Kidney epithelial cell (primary cell): ENCODE results near the gene METRNL. TPM values are rescaled to one million over a fixed set of nuclear protein-coding genes. Genes with fewer than 3 reads are reported as not detected.

ENCODE experiments used
- DNase-seq: peaks from one replicate; pipeline ENCODE4 v3.0.0-alpha.2; 2010; ENCODE audit warnings: low read depth
- H3K27me3 ChIP-seq: 2 replicates; pipeline ENCODE4 v1.6.0; 2011; ENCODE audit warnings: low read length; ENCODE audit not compliant: control insufficient read depth, insufficient read depth
- H3K36me3 ChIP-seq: 2 replicates; pipeline ENCODE4 v1.5.1; 2011; ENCODE audit warnings: low read length; ENCODE audit not compliant: control insufficient read depth, insufficient read depth
- H3K4me3 ChIP-seq: 2 replicates; pipeline ENCODE4 v1.5.1; 2011; ENCODE audit warnings: low read depth, mild to moderate bottlenecking, control low read depth, low read length
- CTCF ChIP-seq: IDR thresholded peaks from 2 replicates; pipeline ENCODE4 v1.5.1; 2011; ENCODE audit warnings: mild to moderate bottlenecking, moderate library complexity, low read length, control low read depth, inconsistent platforms; ENCODE audit not compliant: insufficient read depth, poor library complexity, severe bottlenecking
- total RNA-seq: library from RNA; depleted of rRNA; stranded (reverse); fragments of >200 nt; gene quantifications from 2 replicates; pipeline ENCODE4 v1.2.3, GENCODE V29; 2015

METRNL gene
- total RNA-seq, 1 donor from 2014 or later = 91.5 TPM

- H3K36me3 ChIP-seq = peaks cover 1% of the 10 kb centered on the region
- TF ChIP-seq CTCF = no peak
Measured at GRCh38 chr17:83098241-83099085, 19.1 kb downstream of the METRNL start.

GRCh38 chr17:83099086-83099555 lies 19.7 kb downstream of the METRNL start:
- no peak overlapping the region for H3K4me3 ChIP-seq
- H3K27me3 ChIP-seq = peaks cover 20% of the 10 kb centered on the region
- no peak for TF ChIP-seq CTCF
- H3K36me3 ChIP-seq = peaks cover 1% of the 10 kb centered on the region
- no peak for DNase-seq

More at GRCh38 chr17:83098241-83099085, 19.1 kb downstream of the METRNL start:
- no peak overlapping the region for H3K4me3 ChIP-seq
- DNase-seq = no peak
- peaks cover 20% of the 10 kb centered on the region for H3K27me3 ChIP-seq

DNA sequence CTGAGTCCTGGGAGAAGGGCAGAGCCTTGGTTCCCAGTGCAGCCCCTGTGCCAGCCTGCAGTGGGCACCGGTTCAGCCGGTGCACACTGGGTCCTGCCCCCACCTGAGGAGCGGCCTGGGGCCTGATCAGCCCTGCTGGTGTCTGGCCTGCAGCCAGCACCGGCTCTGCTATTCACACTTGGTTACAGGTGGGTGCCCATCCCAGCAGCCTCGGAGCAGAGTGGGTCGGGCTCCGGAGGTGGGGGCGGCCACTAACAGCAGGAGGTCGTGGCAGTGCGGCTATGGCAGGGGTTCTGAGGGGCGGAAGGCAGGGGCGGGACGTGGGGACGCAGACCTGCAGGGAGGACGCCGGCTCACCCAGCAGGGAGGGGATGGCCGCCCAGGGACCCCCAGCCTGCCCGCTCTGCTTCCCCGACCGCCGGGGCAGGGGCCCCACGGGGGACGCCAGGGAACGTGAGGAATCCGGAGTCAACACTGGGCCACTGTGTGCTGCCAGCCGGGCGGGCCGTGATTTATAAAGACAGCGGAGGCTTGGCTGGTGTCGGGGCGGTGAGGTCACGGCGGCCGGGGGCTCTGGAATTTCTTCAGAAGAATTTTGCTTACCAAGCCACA lies 20.3 kb downstream of the METRNL start:
- no peak for DNase-seq
- H3K4me3 ChIP-seq = peak overlapping the region; percentile 13
- H3K36me3 ChIP-seq = peaks cover 1% of the 10 kb centered on the region
- TF ChIP-seq CTCF = no peak
- H3K27me3 ChIP-seq = peaks cover 20% of the 10 kb centered on the region

- no peak for DNase-seq
- Histone ChIP-seq H3K4me3 (no peak overlapping the region), H3K27me3 (peaks cover 24% of the 10 kb centered on the region), H3K36me3 (peaks cover 1% of the 10 kb centered on the region)
- TF ChIP-seq CTCF = no peak
Measured at GRCh38 chr17:83100220-83100852, 20.9 kb downstream of the METRNL start.

- no peak for TF ChIP-seq CTCF
- Histone ChIP-seq H3K36me3 (peaks cover 1% of the 10 kb centered on the region), H3K27me3 (peaks cover 25% of the 10 kb centered on the region), H3K4me3 (no peak overlapping the region)
- no peak for DNase-seq
Measured at GRCh38 chr17:83100853-83101391, 21.5 kb downstream of the METRNL start.
